ENCODE measurements around the gene UQCR10. TPM values are rescaled to one million over a fixed set of nuclear protein-coding genes. Genes with fewer than 3 reads are reported as not detected.

UQCR10 gene
- total RNA-seq, 1 experiment from 2014 or later: 93.7 TPM

- CTCF ChIA-PET: no interaction called here
- DNase-seq (ENCODE audit: low read depth, low spot score): no peak
- Histone ChIP-seq H3K36me3 (ENCODE audit: control insufficient read depth, insufficient read depth, low read length) (peaks cover 10% of the 10 kb centered on the region), H3K4me1 (ENCODE audit: control insufficient read depth, insufficient read depth, low read length) (no peaks in the 10 kb centered on the region), H3K27ac (ENCODE audit: low read length) (no peak overlapping the region), H3K4me3 (ENCODE audit: low read depth in 2 of 2, low read length in 2 of 2) (no peak overlapping the region), H3K9me3 (ENCODE audit: control insufficient read depth, insufficient read depth, low read depth, low read length) (no peaks in the 10 kb centered on the region), H3K27me3 (ENCODE audit: control insufficient read depth, insufficient read depth, low read length) (no peaks in the 10 kb centered on the region)
- intact Hi-C loops (cut with micrococcal nuclease; ENCODE audit: unreplicated experiment): no loop called here
- no TSS peak for BruUV-seq (replicated peaks)
- in situ Hi-C loops (cut with HindIII; ENCODE audit: low pct_unique_long_range_greater_than_20kb, low sequenced_read_pairs): no loop called here
- TF ChIP-seq TCF7L2 (IDR thresholded peaks at IDR 0.05; ENCODE audit: low read depth, low read length) (no peak), REST (IDR thresholded peaks at IDR 0.05; ENCODE audit: insufficient read depth in 1 of 2, low read depth in 2 of 2, low read length in 1 of 2) (no peak), CTCF (IDR thresholded peaks at IDR 0.05) (no peak), SIN3A (IDR thresholded peaks at IDR 0.05; ENCODE audit: borderline replicate concordance, insufficient read depth, low read depth, low read length) (no peak), POLR2AphosphoS5 (IDR thresholded peaks at IDR 0.05; ENCODE audit: low read depth, low read length) (no peak)
- POLR2A ChIA-PET: no interaction called here
- ATAC-seq: no peak
These were observed 43.0 kb downstream of the UQCR10 start for GRCh38 chr22:29810216-29810615.

- DNase-seq (ENCODE audit: low read depth, low spot score): no peak
- ChIA-PET POLR2A (no interaction called here), CTCF (no interaction called here)
- Histone ChIP-seq H3K27me3 (ENCODE audit: control insufficient read depth, insufficient read depth, low read length) (no peaks in the 10 kb centered on the region), H3K9me3 (ENCODE audit: control insufficient read depth, insufficient read depth, low read depth, low read length) (no peaks in the 10 kb centered on the region), H3K36me3 (ENCODE audit: control insufficient read depth, insufficient read depth, low read length) (peaks cover 8% of the 10 kb centered on the region), H3K4me3 (ENCODE audit: low read depth in 2 of 2, low read length in 2 of 2) (no peak overlapping the region), H3K27ac (ENCODE audit: low read length) (no peak overlapping the region), H3K4me1 (ENCODE audit: control insufficient read depth, insufficient read depth, low read length) (no peaks in the 10 kb centered on the region)
- in situ Hi-C loops (cut with HindIII; ENCODE audit: low pct_unique_long_range_greater_than_20kb, low sequenced_read_pairs) (no loop called here), intact Hi-C loops (cut with micrococcal nuclease; ENCODE audit: unreplicated experiment) (no loop called here)
- BruUV-seq (replicated peaks): no TSS peak
- TF ChIP-seq TCF7L2 (IDR thresholded peaks at IDR 0.05; ENCODE audit: low read depth, low read length): no peak
- no peak for TF ChIP-seq REST (IDR thresholded peaks at IDR 0.05; ENCODE audit: insufficient read depth in 1 of 2, low read depth in 2 of 2, low read length in 1 of 2)
- no peak for TF ChIP-seq CTCF (IDR thresholded peaks at IDR 0.05)
- ATAC-seq: no peak
These were observed 44.2 kb downstream of the UQCR10 start for GRCh38 chr22:29811377-29811776.

All from Panc1 (cell line).